Left ventricle myocardium inferior (tissue), 1 donor: Measurements from ENCODE around the gene MED16. TPM values are rescaled to one million over a fixed set of nuclear protein-coding genes. Genes with fewer than 3 reads are reported as not detected.

Source experiments
- DNase-seq: peaks from one replicate; pipeline ENCODE4 v3.0.0-alpha.2; 2020
- H3K27ac ChIP-seq: fragments of 200-600 bp; replicated peaks from 2 replicates; pipeline ENCODE4 v1.8.0; 2021
- H3K27me3 ChIP-seq: fragments of 200-600 bp; 2 replicates; pipeline ENCODE4 v1.8.0; 2021; ENCODE audit warnings: low read depth
- H3K36me3 ChIP-seq: fragments of 200-600 bp; 2 replicates; pipeline ENCODE4 v1.8.0; 2021
- H3K4me1 ChIP-seq: fragments of 200-600 bp; 2 replicates; pipeline ENCODE4 v1.8.0; 2021
- H3K4me3 ChIP-seq: fragments of 200-600 bp; 2 replicates; pipeline ENCODE4 v1.8.0; 2021; ENCODE audit warnings: mild to moderate bottlenecking, moderate library complexity
- H3K9me3 ChIP-seq: fragments of 200-600 bp; replicated peaks from 2 replicates; pipeline ENCODE4 v1.8.0; 2021
- CTCF ChIP-seq: fragments of 200-600 bp; IDR thresholded peaks from 2 replicates; pipeline ENCODE4 v1.8.0; 2021; ENCODE audit warnings: antibody characterized with exemption, mild to moderate bottlenecking, borderline replicate concordance
- intact Hi-C: fragments of 100-400 bp; cut with micrococcal nuclease; formaldehyde crosslinking; loops from one replicate; pipeline ENCODE4 v1.11.0; 2022
- total RNA-seq: library from RNA; stranded (reverse); fragmentation: NEBNext Ultra II Directional; extraction: Animal tissue kit (Norgen Biotek cat#: 25700); gene quantifications from one replicate; pipeline ENCODE4 v1.2.1, GENCODE V29; 2021
- donor health status: DM: no; HTN: yes; CAD: no; lungs with severe emphysema.

MED16 gene
- total RNA-seq, 1 donor from 2014 or later: 19.4 TPM

GRCh38 chr19:939922-940321 is 46.9 kb upstream of the MED16 start:
- Histone ChIP-seq H3K27ac (peak overlapping the region; percentile 80), H3K4me1 (peaks cover 29% of the 10 kb centered on the region)

GRCh38 chr19:939439-939838 is 46.5 kb upstream of the MED16 start:
- DNase-seq: no peak
- Histone ChIP-seq H3K4me3 (no peak overlapping the region), H3K4me1 (peaks cover 34% of the 10 kb centered on the region), H3K36me3 (peaks cover 4% of the 10 kb centered on the region), H3K27ac (no peak overlapping the region), H3K9me3 (no peaks in the 10 kb centered on the region), H3K27me3 (no peaks in the 10 kb centered on the region)
- intact Hi-C loops: no loop called here
- TF ChIP-seq CTCF: no peak

More at GRCh38 chr19:939922-940321, 46.9 kb upstream of the MED16 start:
- Histone ChIP-seq H3K4me3 (no peak overlapping the region), H3K36me3 (peaks cover 4% of the 10 kb centered on the region), H3K9me3 (no peaks in the 10 kb centered on the region), H3K27me3 (no peaks in the 10 kb centered on the region)
- DNase-seq: no peak
- intact Hi-C loops: no loop called here
- no peak for TF ChIP-seq CTCF

- no peak overlapping the region for H3K27ac ChIP-seq
- peaks cover 45% of the 10 kb centered on the region for H3K4me1 ChIP-seq
- no peak overlapping the region for H3K4me3 ChIP-seq
- DNase-seq: no peak
- intact Hi-C loops: no loop called here
- no peaks in the 10 kb centered on the region for H3K27me3 ChIP-seq
- H3K9me3 ChIP-seq: no peaks in the 10 kb centered on the region
- TF ChIP-seq CTCF: no peak
- peaks cover 4% of the 10 kb centered on the region for H3K36me3 ChIP-seq
These were observed 45.4 kb upstream of the MED16 start for GRCh38 chr19:938233-938923.

GRCh38 chr19:937259-937694 is 44.3 kb upstream of the MED16 start:
- DNase-seq: no peak
- Histone ChIP-seq H3K36me3 (no peaks in the 10 kb centered on the region), H3K4me1 (peaks cover 56% of the 10 kb centered on the region), H3K9me3 (no peaks in the 10 kb centered on the region), H3K27ac (no peak overlapping the region), H3K4me3 (no peak overlapping the region), H3K27me3 (no peaks in the 10 kb centered on the region)
- intact Hi-C loops: no loop called here
- TF ChIP-seq CTCF: no peak

- DNase-seq: no peak
- Histone ChIP-seq H3K9me3 (no peaks in the 10 kb centered on the region), H3K4me1 (peaks cover 50% of the 10 kb centered on the region), H3K4me3 (no peak overlapping the region), H3K27ac (no peak overlapping the region), H3K36me3 (no peaks in the 10 kb centered on the region), H3K27me3 (no peaks in the 10 kb centered on the region)
- no peak for TF ChIP-seq CTCF
- intact Hi-C loops: no loop called here
These were observed 43.2 kb upstream of the MED16 start for GRCh38 chr19:936175-936546.
